Measurements from ENCODE around the gene BIRC5.
"Not testable (repeated sequence)": the region's sequence is repeated elsewhere in the genome, so short reads cannot be mapped to it uniquely, and the experiment has no call there.

BIRC5 gene

DNA sequence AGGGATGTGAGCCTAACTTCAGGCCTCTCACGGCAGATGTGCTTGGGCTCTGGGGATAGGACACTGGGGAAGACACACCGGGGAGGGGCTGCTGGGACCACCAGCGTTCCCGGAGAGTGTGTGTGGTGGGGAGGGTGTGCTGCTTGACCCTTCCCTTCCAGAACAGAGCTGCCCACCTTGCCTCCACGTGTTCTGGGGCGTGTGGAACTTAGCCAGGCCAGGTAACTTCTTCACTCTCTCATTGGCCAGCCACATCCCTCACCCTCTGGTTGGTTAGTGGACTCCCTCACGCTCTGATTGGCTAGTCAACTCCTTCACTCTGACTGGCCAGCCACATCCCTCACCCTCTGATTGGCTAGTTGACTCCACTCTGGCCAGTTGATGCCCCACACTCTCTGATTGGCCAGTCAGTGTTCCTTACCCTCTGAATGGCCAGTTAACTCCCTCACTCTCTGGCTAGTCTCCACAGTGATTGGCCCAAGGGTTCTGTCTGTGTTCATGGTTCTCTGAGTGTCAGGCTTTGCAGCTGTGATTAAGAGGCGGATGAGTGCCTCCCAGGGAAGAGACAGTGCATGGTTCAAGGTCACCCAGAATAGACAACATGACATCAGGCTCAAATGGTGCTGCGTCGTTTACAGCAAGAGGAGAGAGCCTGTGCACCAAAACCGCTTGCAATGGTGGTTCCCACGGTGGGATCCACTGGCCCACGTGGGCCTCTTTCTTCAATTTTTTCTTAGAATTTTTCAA lies 27.4 kb downstream of the BIRC5 start:
- DNase-seq: no peak

DNA sequence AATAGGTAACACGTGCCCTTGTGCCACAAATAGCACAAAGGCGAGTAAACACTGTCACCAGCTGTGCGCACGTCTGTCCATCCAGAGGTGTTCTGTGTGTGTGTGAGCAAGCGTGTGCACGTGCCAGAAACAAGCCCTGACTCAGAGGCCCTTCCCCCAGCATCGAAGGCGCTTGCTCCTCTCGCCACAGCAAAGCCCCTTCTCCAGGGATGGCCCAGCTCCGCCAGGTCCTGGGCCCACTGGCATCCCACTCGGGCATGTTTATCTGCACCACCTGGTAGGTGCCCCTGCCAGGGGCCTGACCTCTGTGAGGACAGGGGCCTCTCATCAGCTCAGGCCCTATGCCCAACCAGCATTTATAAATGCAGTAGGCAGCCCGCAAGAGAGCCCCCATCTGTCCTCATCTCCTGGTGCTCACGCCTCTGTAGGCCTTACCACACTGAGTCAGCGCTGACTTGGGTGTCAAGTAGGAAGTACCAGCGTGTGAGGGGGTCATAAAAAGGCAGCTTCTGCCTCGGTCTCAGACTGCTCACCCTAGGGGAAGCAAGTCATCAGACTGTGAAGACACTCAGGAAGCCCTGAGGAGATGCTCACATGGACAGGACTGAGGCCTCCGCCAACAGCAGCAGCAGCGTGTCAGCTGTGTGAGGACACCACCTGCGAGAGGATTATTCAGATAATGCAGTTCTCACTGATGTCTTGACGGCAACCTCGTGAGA lies 28.1 kb downstream of the BIRC5 start:
- DNase-seq: no peak

DNA sequence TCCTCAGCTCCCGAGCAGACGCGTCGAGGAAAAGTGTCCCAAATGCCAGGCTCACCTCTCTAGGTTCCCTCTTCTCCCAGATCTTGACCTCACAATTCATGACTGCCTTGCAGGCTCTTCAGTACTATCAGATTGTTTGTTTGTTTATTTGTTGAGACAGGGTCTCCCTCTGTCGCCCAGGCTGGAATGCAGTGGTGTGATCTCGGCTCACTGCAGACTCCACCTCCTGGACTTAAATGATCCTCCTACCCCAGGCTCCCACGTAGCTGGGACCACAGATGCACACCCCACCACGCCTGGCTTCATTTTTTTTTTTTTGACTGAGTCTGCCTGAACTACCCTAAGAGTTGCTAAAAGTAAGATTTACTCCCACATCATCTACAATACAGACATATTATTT lies 33.3 kb downstream of the BIRC5 start:
- no peak for DNase-seq

DNA sequence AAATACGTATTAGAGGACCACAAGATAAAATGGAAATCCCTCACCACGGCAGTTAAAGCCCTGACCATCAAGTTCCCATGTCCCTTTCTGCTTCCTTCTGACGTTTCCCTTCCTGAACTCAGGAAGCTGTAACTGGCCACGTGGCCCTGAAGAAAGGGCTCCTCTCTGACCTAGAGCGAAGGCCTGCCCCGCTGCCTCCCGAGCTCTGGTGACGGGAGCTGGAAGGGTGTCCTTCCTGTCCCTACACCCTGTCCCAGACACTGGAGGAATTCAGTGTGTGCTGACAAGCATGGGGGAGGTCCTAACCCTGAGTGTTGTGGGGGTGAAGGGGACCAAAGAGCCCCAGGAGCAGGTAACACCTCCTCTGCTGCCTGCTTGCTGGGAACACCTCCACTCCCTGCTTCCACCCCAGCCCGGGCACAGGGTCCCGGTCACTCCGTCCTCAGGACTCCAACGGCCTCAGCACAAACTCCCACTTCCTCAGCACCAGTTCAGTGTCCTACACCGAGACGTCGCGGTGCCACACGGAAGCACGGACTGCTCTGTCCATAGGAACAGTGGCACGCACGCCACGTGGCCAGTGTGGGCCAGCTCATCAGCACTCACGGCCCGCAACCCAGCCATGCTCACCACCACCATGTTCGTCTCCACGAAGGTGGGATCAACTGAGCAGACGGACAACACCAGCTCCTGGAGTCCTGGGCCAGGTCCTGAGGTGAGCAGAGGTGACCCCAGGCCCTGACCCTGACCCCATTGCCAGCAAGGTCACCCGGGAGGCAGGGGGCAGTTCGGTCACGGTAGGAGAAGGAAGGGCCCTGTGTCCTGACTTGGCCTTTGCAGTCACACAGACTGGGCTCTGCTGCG lies 34.2 kb downstream of the BIRC5 start:
- DNase-seq: no peak

DNA sequence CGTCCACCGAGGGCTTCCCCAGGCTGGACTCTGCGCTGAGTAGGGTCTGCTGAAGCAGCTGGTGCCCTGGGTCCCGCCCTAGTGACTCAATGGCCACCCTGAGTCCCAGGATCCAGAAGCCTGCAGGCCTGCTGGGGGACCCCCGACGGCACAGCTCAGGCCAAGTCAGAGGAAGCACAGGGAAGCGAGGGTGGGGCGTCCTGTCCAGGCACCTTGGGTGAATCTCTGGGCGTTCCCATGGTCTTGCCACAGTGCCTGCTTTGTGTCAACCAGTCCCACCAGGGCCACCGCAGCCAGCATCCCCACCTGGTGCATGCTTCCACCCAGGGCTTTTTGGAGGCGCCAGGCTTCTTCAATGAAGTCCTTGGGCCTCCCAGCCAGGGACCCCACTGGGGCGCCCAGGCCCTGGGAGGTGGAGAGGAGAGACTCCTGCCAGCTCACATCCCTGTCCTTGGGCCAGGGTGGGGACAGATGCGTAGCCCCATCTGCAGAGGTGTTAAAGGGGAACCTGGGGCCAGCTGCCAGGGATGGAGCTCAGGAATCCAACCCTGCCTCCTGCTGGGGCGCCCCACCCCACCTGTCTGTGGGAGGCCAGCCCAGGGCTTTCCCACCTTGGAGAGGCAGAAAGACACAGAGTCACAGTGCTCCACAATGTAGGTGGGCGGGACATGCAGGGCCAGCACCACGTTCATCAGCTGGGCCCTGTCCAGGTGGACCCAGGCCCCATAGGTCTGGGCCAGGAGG lies 35.2 kb downstream of the BIRC5 start:
- no peak for DNase-seq

DNA sequence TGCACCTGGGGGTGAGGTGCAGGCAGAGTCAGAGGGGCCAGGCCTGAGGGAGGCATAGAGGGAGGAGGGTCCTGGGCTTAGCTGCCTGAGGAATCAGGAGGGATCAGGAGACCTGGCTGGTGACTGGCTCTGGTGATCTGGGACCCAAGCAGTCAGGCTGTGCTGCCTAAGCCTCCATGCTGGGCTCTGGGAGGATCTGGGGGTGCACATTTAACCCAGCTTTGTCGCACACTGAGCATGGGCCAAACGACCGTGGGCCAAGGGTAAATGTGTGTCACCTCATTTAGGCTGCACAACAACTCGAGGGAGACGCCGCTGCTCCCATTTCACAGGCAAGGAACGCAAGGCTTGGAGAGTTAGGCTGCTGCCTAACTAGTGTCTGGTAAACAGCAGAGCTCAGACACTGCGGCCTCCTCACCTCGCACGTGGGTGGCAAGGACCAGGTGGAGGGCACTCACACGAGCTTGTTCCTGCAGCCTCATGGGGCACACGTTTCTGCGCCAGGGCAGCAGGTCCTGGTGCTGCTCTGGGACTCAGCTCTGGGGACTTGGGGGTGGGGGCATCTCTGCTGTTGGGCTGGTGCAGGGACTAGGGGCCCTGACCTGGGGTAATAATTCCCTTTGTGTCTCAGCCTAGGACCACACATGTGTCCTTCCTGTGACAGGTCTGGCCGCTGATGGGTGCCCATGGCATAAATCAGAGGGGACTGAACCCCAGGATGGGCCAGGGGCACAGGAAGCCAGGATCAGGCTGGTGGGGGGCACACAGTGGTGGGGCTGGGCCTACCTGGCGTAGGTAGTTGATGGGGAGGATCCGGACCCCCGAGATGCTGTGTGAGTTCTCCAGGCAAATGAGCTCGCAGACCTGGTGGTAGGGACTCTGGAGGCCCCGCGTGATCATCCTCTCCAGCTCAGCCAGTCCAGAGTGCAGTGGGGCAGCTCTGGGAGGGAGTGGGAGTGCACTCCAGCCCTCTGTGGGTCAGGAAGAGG lies 36.1 kb downstream of the BIRC5 start:
- DNase-seq: no peak

DNA sequence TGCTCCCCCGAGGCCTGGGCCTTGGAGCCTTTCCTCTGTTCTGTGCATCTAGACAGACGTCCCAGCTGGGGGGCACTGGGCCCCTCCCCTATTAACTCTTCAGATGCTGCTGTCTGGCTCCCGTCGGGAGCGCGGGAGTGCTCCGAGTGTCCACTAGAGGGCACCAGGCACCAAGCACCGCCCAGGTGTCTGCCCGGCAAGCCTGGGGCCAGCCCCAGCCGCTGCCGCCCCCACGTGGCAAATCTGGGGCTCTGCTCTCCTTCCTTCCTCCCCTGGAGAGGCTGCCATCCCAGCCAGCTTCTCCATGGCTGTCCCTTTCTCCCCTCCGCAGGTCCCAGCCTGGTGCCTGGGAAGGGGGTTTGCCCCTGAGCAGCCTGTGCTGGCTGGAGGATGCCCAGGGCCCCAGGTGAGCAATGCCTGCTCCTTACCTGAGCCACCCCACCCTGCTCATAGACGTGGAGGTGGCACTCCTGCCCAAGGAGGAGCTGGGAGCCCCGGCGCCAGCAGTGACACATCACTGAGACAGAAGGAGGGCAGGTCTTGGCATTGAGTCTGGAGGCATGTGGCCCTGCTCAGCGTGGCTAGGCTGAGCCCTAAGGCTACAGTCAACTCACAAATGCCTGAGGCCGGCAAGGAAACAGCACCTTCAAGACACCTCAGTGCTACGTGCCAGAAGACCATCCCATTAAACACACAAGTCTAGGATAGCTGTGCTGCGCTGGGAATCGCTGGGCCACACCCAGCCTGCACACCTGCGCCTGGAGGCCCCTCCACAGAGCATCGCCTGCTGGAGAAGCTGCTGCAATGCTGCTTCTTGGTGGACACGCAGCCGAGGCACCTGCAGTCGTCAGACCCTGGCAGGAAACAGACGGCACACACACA lies 37.1 kb downstream of the BIRC5 start:
- peak; percentile 74 to 84 (median 78) for DNase-seq

DNA sequence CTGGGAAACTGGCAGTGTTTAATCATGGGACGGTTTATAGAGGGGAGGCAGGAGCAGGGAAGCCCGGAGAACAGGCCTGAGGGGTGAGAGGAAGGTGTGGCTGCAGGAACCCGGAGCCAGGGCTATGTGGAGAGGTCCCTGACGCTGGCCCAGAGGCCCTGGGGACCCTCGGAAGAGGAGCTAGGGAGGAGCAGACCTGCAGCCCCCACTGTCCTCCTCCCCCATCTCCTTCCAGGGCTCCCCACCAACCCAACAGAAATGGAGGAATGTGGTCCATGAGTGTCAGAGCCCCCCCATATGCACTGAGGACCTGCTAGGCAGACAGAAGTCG lies 37.7 kb downstream of the BIRC5 start:
- DNase-seq: no peak

DNA sequence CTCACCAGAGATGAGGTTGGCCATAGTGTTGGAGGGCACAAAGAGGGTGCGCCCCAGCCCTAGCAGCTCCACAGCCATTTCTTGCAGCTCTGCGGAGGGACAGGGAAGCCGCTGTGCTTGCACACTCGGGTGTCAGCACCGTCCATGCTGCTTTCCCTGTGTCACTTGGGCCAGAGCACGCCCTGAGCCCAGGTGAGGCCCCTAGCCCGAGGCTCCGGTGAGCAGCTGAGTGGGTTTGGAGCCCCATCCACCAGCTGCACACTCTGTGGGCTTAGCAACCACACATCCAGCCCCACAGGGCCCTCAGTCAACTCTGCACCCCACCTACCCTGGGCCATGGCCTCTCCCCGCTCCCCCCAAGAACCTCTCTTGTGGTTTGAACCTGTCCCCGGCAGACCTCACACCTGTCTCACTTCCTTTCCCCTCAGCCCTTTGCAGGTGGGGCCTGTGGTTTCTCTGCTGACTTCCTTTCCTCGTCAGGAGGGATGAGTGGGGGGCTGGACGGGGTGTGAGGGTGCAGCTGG lies 38.1 kb downstream of the BIRC5 start:
- DNase-seq: peak in 2 of 4 experiments; percentile 72

DNA sequence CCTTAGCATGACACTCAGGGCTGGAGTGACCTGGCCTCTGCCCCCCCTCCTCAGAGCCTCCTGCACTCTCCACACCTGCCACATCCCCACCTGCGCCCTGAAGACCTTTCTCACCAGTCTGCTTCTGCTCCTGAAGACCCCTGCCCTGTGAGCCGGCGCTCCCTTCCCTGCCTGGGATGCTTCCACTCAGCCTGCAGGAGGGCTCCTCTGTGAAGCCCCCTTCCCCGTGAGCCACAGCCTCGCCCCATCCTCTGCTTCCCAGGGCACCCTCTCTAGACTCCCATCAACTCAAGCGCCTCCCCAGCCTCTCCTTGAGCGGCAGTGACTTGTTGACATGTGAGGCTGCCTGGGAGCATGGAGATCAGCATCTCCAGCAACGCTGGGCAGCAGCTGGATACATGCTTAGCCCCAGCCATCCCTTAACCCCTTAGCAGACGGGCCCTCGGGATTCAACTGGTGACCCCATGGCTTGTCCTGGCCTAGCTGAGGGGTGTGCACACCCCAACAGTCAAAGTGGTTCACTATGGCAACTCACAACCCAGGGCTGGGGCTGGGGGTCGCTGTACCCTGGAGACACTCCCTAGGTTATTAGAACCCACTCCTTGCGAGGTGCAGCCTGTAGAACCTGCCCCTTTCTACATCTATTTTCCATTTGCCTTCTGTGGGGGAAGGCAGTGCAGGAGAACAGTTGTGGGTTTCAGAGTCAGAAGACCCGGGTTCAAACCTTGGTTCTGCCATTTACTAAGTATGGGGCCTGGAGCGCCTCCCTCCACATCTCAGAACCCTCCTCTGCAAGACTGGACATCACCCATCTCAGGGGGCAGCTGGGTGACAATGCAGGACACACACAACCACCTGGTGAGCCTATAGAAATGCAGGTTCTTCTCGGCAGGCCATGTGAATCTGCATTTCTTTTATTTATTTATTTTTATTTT lies 38.9 kb downstream of the BIRC5 start:
- DNase-seq: no peak

DNA sequence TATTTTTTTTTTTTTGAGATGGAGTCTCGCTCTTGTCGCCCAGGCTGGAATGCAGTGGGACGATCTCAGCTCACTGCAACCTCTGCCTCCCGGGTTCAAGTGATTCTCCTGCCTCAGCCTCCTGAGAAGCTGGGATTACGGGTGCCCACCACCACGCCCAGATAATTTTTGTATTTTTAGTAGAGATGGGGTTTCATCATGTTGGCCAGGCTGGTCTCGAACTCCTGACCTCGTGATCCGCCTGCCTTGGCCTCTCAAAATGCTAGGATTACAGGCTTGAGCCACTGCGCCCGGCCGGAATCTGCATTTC lies 39.5 kb downstream of the BIRC5 start:
- not testable (repeated sequence) for DNase-seq

DNA sequence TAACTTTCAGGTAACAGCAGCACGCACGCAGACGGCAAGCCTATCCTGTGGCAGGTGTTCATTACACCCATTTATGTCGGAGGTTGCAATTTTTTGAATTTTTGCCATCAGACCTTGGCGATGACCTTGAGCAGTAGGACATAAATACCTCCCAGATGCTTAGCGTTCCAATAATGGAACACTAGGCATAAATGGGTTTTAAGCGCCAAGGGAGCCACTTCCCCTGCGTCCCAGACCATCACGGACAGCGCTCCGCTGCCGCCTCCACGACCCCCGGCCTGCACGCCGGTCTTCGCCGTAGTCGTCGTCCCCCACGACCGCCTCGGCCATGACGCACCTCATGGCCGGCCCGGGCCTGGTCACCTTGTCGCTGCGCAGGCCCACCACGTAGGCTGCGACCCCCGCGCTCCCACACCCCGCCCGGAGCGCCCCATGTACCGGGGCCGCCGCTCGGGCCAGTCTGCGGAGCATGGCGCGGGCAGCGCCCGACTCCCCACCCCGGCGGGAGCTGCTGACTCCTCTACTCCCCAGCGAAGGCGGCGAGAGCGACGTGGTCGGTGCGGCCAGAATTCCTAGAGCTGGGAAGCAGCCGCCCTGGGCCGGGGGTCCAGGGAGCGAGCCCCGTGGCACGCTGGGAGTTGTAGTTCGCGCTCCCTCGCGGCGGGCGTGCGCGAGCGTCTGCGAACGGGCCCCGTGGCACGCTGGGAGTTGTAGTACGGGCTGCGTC lies 40.1 kb downstream of the BIRC5 start:
- DNase-seq: peak; percentile 63 to 75 (median 72)

DNA sequence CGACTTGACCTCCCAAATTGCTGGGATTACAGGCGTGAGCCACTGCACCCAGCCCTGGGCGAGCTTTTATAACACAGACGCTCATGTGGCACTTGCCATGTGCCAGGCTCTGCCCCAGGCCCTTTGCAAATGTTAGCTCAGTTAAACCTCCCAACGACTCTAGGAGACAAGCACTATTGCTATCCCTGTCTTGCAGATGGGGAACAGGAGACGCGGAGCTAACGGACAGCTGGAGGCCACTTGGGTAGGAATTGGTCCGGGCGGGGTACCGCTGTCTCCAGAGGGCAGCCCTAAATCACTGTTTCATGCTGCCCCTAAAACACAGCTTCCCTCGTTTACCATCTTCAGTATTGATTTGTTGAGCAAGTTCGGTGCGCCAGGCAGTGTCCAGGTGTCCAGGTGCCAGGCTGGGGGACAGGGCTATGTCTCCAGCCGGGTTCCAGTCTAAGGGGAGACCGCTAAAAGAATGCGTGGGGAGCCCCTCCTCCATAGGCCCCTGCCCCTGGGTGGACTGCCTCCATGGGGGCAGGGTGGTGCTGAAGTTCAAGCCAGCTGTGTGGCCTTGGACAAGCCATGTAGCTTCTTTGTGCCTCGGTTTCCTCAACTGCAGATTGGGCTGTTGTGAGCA lies 41.1 kb downstream of the BIRC5 start:
- DNase-seq: no peak

DNA sequence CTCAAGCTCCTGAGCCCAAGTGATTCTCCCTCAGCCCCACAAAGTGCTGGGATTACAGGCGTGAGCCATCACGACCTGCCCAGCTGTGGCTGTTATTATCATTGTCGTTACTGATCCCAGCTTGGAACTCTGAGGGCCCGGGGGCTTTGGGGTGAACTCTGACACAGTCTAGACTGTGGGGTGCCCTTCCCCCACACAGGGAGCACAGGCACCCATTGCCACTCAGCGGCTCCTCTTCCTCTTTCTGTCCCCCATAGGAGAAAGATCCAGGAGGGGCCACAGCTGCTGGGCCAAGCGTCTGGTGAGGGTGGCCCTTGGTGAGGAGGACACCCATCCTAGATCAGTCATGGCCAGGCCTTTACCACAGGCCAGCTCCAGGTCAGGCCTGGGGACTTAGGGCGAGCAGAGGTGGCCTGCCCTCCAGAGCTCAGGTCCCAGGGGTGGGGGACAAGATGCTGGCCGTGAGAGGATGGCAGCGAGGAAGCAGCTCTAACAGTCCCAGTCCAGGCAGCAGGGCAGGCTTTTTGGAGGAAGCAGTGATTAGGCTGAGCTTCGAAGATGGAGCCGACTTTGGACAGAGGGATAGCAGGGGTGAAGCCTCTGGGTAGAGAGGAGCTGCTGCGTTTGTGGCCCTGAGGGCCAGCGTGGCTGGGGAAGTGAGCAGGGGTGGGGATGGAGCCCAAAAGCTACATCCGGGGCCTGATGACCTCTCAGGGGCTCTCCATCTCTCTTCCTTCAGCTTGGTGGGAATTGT lies 42.1 kb downstream of the BIRC5 start:
- DNase-seq: no peak

DNA sequence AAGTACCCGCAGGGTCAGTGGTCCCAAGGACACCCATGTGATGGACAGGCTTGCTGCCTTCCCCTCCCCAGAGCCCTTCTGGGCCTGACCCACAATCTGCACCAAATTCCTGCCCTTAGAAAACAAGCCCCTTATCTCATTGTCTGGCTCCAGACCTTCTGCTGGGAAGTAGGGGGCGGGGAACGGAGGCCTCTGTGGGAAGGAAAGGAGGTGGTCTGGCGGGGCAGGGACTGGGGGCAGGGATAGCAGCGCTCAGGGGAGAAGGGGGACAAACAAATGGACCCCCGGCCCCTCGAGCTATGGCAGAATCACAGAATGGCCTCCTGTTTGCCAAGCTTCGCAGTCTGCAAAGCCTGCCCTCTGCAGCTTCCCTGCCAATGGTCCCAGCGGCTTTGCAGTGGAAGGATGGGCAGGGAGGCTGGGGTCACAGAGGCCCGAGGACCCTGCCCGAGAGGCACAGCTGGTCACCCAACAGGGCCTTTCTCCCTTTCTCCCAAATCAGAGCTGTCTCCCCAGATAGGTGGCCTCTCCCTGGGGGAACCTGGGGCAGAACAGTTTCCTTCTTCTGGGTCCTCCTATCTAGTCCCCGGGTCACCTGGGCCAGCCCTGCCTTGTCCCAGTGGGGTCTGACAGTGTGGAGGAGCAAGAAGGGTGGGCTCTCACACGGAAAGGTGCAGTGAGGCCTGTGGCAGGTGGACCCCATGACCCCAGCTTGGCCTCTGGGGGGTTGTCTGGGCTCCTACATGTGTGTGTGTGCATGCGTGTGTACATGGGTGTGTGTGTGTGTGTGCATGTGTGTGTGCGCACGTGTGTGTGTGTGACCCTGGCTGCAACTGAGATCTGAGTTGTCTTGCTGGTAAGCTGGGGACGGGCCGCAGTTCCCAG lies 42.9 kb downstream of the BIRC5 start:
- no peak for DNase-seq

DNA sequence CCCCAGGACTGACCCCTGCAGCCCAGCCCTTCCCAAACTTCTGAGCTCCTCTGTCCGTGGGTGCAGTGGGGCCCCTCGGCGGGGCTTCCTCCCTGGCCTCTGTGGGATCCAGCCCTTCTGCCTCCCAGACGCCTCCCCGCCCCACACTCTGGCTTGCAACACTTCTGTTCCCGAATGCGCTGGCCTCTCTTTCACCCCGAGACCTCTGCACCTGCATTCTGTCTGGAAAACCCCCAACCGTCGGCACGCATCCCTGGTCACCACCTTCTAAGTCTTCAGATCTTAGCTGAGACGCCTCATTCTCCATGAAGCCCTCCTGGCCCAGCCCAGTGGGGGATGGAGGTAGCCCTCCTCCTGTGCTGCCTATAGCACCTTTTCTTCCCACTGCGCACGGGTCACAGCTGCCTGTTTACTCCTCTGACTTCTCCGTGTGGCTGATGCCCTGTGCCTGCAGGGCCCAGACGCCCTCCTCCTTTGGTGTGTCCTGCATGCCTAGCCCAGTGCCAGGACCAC lies 43.8 kb downstream of the BIRC5 start:
- DNase-seq: no peak

All from activated CD4-positive, CD25-positive, alpha-beta regulatory T cell (primary cell).